Suprapubic skin (tissue), 3 donors: ENCODE measurements around the gene ILRUN.

Experiments
- POLR2AphosphoS5 ChIP-seq, 3 donors: sonication (generic); formaldehyde crosslinking; IDR thresholded peaks; one replicate each; pipeline ENCODE4 v1.6.1; 2017; ENCODE audit warnings: antibody characterized with exemption in 3 of 3
- TF ChIP-seq, protein P1 (sequence below), 2 donors: fragments of 200-600 bp in 1 of 2; fragments of 450-650 bp in 1 of 2; sonication (generic) in 1 of 2; IDR thresholded peaks; one replicate each; pipeline ENCODE4 v1.5.1; 2016 to 2019; ENCODE audit warnings: antibody characterized with exemption in 2 of 2, mild to moderate bottlenecking in 1 of 2, moderate library complexity in 1 of 2

DNA sequence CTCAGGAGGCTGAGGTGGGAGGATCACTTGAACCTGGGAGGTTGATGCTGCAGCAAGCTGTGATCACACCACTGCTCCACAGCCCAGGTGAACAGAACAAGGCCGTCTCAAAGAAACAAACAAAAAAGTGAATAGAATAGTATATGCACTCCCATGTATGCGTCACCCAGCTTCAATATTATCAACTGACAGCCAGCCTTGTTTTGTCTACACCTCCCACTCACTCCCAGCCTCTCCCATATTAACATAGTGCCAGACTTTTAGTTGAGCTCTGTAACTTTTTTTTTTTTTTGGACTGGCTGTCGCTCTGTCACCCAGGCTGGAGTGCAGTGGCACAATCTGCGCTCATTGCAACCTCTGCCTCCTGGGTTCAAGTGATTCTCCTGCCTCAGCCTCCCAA is 18.1 kb upstream of the ILRUN start:
- TF ChIP-seq, protein P1, sequence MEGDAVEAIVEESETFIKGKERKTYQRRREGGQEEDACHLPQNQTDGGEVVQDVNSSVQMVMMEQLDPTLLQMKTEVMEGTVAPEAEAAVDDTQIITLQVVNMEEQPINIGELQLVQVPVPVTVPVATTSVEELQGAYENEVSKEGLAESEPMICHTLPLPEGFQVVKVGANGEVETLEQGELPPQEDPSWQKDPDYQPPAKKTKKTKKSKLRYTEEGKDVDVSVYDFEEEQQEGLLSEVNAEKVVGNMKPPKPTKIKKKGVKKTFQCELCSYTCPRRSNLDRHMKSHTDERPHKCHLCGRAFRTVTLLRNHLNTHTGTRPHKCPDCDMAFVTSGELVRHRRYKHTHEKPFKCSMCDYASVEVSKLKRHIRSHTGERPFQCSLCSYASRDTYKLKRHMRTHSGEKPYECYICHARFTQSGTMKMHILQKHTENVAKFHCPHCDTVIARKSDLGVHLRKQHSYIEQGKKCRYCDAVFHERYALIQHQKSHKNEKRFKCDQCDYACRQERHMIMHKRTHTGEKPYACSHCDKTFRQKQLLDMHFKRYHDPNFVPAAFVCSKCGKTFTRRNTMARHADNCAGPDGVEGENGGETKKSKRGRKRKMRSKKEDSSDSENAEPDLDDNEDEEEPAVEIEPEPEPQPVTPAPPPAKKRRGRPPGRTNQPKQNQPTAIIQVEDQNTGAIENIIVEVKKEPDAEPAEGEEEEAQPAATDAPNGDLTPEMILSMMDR (IDR thresholded peaks at IDR 0.05) = no peak
- TF ChIP-seq POLR2AphosphoS5 (IDR thresholded peaks at IDR 0.05) = no peak
